Measurements from ENCODE around the gene PDGFC. TPM values are rescaled to one million over a fixed set of nuclear protein-coding genes. Genes with fewer than 3 reads are reported as not detected.

The PDGFC gene
- total RNA-seq, 1 experiment from 2014 or later = 14.5 TPM

- H3K4me1 ChIP-seq (ENCODE audit: control insufficient read depth, insufficient read depth, low read length) = no peaks in the 10 kb centered on the region
- no TSS peak for BruUV-seq (replicated peaks)
- no peaks in the 10 kb centered on the region for H3K27me3 ChIP-seq (ENCODE audit: control insufficient read depth, insufficient read depth, low read length)
- no peak for TF ChIP-seq CTCF (IDR thresholded peaks at IDR 0.05)
- no peak for TF ChIP-seq POLR2AphosphoS5 (IDR thresholded peaks at IDR 0.05; ENCODE audit: low read depth, low read length)
- no peak for TF ChIP-seq TCF7L2 (IDR thresholded peaks at IDR 0.05; ENCODE audit: low read depth, low read length)
- no peak for TF ChIP-seq SIN3A (IDR thresholded peaks at IDR 0.05; ENCODE audit: borderline replicate concordance, insufficient read depth, low read depth, low read length)
- TF ChIP-seq REST (IDR thresholded peaks at IDR 0.05; ENCODE audit: insufficient read depth in 1 of 2, low read depth in 2 of 2, low read length in 1 of 2) = no peak
- DNase-seq (ENCODE audit: low read depth, low spot score) (no peak), ATAC-seq (no peak)
- H3K4me3 ChIP-seq (ENCODE audit: low read depth in 2 of 2, low read length in 2 of 2) = no peak overlapping the region
- ChIA-PET CTCF (no interaction called here), POLR2A (no interaction called here)
- in situ Hi-C loops (cut with HindIII; ENCODE audit: low pct_unique_long_range_greater_than_20kb, low sequenced_read_pairs) (no loop called here), intact Hi-C loops (cut with micrococcal nuclease; ENCODE audit: unreplicated experiment) (no loop called here)
- H3K36me3 ChIP-seq (ENCODE audit: control insufficient read depth, insufficient read depth, low read length) = no peaks in the 10 kb centered on the region
- no peak overlapping the region for H3K27ac ChIP-seq (ENCODE audit: low read length)
- no peaks in the 10 kb centered on the region for H3K9me3 ChIP-seq (ENCODE audit: control insufficient read depth, insufficient read depth, low read depth, low read length)
Observed at GRCh38 chr4:156913234-156913633, 58.4 kb downstream of the PDGFC start.

- Histone ChIP-seq H3K4me3 (ENCODE audit: low read depth in 2 of 2, low read length in 2 of 2) (no peak overlapping the region), H3K27me3 (ENCODE audit: control insufficient read depth, insufficient read depth, low read length) (no peaks in the 10 kb centered on the region), H3K4me1 (ENCODE audit: control insufficient read depth, insufficient read depth, low read length) (no peaks in the 10 kb centered on the region), H3K9me3 (ENCODE audit: control insufficient read depth, insufficient read depth, low read depth, low read length) (no peaks in the 10 kb centered on the region), H3K36me3 (ENCODE audit: control insufficient read depth, insufficient read depth, low read length) (no peaks in the 10 kb centered on the region), H3K27ac (ENCODE audit: low read length) (no peak overlapping the region)
- BruUV-seq (replicated peaks) = no TSS peak
- ChIA-PET POLR2A (no interaction called here), CTCF (no interaction called here)
- in situ Hi-C loops (cut with HindIII; ENCODE audit: low pct_unique_long_range_greater_than_20kb, low sequenced_read_pairs) (no loop called here), intact Hi-C loops (cut with micrococcal nuclease; ENCODE audit: unreplicated experiment) (no loop called here)
- no peak for TF ChIP-seq SIN3A (IDR thresholded peaks at IDR 0.05; ENCODE audit: borderline replicate concordance, insufficient read depth, low read depth, low read length)
- TF ChIP-seq CTCF (IDR thresholded peaks at IDR 0.05) = no peak
- TF ChIP-seq REST (IDR thresholded peaks at IDR 0.05; ENCODE audit: insufficient read depth in 1 of 2, low read depth in 2 of 2, low read length in 1 of 2) = no peak
- TF ChIP-seq POLR2AphosphoS5 (IDR thresholded peaks at IDR 0.05; ENCODE audit: low read depth, low read length) = no peak
- TF ChIP-seq TCF7L2 (IDR thresholded peaks at IDR 0.05; ENCODE audit: low read depth, low read length) = no peak
- ATAC-seq = no peak
- DNase-seq (ENCODE audit: low read depth, low spot score) = no peak
Observed at GRCh38 chr4:156909010-156909409, 62.6 kb downstream of the PDGFC start.

Data from Panc1 (cell line).